DMS79 treated with DMSO at 0.1 percent for 48 hours (cell line): Measurements from ENCODE around the gene GRB10.
"Not testable (repeated sequence)": the region's sequence is repeated elsewhere in the genome, so short reads cannot be mapped to it uniquely, and the experiment has no call there.

Experiments used
- DNase-seq: peaks from one replicate; lab custom pipeline; 2025; lab: John Stamatoyannopoulos, UW

GRB10 gene

DNA sequence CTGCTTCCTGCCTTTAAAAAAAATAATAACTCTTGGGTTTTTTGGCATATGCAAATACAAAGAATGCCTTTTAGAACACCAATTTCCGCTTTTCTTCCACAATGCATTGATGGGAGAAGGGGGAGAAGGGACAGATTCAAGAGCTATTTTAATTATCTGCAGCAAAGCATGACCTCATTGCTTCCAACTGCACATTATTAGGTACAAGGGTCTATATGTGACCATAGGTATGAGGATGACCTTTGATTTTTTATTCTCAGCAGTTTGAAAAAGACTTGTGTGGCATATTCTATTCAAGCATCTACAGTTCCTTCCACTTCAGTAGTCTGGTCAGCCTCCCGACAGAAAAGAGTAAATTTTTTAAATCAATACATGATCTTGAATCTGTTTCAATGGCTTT is 39.7 kb downstream of the GRB10 start:
- DNase-seq, result no peak

DNA sequence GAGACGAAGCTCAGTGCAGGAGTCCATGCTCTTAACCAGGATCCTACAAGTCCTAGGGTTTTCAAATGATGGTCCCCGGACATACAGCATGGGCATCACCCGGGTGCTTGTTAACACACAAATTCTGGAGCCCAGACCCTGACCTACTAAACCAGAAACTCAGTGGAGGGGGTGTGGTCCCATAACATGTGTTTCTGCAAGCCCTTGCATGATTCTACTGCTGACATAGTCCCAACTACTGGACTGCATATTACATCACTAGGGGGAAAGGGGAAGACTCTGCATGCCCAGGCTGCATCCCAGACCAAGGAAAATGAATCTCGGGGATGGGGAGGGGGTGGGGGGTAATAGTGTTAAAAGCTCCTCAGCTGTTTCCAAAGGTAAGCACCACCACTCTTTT is 40.3 kb downstream of the GRB10 start:
- no peak for DNase-seq

DNA sequence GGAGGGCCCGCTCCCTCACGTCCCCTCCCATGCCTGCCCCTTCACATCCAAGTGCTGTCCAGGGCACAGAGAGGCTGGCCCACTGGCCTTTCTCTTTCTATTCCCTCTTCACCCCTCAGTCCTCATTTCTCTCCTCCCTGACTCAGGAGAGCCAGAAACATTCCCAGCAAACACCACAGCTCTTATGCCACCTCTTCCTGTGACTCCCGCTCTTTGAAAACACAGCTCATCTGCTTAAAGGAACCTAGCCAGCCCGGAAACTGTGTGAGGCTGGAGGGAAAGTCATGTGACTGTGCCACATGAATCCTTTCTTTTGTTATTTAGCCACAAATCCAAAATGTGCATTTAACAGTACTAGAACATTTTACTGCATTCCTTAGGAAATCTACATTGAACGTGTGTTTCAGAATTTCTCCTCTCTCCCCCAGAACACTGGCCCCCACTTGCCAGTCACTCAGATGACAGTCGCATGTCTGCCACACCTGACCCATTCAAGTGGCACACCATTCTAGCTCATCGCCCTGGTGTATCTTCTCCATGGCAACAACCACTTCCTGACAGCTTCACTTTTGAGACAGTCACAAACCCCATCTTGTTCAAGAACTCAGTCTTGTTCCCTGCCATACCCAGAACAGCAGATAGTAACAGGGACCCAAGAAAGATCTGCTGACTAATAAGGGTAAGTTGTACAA is 42.8 kb downstream of the GRB10 start:
- DNase-seq, result no peak

DNA sequence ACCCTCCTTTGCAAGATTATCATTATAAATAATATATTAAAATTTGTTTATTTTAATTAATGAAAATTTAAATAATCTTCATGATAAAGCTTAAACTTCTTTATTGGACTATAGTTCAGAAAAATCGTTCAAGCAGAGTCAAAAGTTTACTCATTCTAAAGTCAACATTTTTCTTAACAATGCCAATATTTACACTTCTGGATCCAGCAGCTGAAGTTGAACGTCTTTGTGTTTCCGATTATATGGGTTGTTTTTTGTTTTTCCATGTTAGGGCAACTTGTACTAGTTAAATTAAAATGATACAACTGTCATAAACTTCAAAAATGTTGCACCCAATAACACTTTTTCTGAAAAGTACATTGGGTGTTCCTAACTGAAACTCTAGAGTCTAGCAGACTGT is 43.8 kb downstream of the GRB10 start:
- DNase-seq, result no peak

DNA sequence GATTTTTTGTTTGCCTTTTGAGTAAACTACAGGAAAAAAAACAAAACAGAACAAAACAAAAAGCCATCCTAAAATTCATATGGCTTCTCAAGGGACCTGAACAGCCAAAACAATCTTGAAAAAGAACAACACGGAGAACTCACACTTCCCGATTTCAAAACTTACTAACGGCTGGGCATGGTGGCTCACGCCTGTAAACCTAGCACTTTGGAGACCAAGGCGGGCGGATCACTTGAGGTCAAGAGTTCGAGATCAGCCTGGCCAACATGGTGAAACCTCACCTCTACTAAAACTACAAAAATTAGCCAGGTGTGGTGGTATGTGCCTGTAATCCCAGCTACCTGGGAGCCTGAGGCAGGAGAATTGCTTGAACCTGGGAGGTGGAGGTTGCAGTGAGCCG is 46.9 kb downstream of the GRB10 start:
- not testable (repeated sequence) for DNase-seq

DNA sequence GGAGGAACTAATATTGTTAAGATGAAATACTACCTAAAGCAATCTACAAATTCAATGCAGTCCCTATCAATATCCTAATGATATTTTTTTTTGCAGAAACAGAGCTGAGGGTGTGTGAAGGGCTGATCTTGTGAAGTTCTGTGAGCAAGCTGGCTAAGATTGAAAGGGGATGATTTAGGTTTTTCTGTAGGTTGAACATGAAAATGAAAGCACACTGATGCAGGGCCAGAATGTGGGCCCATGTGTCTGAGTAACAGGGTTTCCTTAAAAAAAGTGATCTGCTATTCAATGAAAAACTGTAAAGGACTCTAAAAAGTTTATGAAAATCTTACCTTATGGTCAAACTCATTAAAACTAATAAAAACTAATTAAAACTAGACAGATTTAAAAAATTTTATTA is 47.4 kb downstream of the GRB10 start:
- DNase-seq, result no peak

DNA sequence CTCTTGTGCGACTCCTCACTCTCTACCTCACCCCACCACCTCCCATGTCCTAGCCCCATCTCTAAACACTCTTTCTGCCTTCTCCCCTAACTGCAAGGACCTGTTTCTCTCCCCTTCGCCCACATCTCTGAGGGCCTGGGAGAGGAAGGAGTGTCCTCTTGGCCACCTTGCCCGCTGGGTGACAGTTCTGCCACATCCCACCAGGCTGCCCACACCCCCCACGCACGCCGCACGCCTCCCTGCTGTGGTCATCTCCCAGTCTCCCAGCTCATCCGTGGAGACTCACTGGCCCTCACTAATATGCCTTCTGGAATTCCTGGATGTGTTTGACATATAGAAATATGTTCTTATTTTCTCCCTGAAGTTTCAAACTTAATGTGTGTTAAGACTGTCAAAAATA is 48.5 kb downstream of the GRB10 start:
- DNase-seq, result no peak

DNA sequence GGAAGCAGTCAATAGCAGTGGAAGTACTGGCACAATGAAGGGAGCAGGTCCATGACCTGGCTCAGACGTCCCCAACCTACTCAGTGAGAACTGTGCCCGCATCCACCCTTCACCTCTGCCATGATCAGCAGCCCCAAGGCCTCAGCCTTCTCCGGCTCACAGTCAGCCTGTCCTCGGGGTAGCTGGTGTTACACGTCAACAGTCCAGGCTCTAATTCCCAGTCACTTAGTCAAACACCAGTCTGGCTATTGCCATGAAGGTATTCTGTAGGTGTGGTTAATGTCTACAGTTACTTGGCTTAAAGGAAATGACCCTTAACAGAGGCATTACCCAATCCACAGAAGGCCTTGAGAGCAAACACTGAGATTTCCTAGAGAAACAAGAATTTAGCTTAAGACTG is 49.1 kb downstream of the GRB10 start:
- no peak for DNase-seq

DNA sequence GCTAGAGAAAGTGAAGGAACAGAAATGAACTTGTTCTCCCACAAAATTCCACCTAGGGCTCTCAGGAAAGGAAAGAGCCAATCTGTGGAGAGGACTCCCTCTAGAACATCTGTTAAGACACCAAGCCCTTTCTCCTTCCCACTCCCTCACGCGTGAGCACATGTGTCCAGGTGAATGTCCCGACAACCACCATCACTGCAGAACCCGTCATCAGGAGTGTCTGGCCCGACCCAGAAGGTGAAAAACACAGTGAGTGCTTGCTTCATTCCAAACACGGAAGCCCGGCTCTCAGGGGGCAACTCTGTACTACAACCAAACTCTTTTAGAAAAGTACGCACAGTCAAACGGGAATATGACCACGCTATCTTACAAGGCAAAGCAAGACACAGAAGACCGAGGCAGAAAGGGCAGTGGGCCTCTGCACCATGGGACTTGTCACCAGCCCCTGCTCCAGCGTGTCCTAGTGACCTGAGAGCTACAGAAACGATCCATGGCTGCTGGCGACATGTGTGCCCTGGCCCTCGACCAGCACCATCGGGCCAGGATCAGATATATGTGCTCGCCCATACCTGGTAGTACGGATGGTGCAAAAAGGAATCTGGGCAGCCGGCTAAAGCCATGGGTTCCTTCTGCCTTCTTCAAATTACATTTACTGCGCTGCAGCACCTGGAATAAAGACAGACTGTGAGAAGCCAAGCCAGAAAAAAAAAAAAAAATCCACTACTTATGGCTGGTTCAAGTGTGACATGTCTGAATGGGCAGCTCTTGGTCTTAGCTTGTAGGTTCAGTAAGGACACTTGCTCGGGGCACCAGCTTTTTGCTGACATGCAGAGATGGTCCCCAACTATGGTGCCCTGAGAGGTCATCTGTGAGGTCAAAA is 50.8 kb downstream of the GRB10 start:
- no peak for DNase-seq

DNA sequence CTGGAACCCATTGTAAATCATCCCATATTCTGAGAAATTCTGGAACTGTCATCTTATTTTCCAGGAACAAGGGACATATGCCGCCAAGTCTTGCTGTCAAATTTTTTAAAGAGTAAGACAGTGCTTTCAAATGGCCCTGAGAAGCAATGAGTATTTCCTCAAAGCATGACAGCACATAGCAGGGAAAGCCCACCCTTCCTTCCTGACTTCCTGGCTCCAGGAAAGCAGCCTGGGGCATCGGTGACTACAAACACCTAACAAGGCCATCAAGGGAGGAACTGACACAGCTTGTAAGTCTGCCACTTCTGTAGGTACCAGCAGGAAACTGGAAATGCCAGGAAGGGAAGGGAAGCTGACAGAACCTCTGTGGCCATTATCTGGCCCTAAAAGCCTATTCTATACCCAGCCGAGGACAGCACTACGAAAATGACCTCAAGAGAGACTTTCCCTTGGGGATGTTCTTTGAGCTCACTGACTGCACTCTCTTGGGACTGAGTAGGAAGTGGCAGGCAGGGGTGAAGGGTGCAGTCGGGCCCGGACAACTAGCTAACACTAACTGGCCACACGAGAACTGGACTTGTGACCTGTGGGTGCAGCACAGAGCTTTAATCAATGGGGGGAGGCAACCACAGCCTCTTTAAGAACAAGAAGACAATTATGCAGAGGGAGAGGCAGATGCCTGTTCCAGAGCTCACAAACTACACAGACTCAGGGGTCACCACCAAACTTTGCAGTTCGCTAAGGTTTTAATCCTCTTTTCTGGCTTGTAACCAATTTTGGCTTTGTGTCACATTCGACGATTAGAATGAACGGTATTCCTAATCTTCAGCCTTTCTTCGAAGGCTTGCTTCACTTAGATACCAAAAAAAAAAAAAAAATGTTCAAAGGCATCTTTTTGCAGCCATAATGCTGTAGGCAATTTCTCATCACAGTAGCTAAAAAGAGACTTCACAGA is 52.0 kb downstream of the GRB10 start:
- DNase-seq, result no peak

DNA sequence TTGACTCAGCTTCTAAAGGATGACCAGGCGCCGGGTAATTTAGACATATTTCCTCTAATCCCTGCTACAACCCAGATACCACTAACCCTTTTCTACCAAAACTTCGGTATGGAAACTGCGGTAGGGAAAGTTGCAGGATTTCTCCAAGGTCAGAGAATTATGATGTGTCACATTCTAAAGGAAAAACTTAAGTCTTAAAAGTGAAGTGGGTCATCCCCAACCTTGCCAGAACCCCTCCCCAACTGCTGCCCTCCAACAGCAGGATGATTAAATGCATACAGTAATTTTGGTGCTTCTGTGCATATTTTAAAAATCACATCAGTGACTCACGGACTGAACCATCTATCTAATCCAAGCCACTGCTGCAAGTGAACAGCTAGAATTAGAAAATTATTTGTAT is 52.7 kb downstream of the GRB10 start:
- no peak for DNase-seq

DNA sequence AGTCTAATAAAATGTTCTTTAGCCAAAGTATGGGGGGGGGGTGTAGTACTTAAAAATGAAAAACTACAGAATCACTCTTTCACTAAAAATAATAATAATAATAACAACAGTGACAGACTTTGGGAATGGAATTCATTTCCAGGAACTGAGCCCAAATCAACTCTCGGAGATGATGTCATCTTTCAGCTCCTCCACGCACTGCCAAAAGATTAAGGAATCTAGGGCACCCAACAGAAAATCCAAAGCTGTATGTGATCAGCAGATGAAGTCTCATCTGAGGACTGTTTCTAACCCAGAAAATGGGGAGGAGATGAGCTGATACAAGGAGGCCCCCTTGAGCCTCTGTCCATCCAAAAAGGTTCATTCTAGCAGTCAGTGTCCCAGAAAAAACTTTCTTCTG is 54.5 kb downstream of the GRB10 start:
- no peak for DNase-seq

DNA sequence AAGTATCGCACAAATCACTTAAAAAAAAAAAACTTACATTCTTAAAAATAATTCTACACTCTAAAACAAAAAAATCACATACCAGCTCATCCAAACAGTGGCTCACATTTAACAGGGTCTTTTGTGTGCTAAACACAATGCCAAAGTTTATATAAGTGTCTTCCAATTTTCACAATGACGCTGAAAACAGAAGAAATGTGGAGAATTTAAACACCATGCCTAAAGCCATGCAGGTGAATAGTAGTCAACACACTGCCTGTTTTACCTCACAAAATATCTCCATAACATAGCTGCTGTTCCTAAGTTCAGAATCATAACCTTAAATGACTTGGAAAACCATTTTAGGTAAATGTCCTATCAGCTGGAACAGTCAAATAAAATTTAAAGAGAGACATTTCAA is 55.0 kb downstream of the GRB10 start:
- DNase-seq, result no peak

DNA sequence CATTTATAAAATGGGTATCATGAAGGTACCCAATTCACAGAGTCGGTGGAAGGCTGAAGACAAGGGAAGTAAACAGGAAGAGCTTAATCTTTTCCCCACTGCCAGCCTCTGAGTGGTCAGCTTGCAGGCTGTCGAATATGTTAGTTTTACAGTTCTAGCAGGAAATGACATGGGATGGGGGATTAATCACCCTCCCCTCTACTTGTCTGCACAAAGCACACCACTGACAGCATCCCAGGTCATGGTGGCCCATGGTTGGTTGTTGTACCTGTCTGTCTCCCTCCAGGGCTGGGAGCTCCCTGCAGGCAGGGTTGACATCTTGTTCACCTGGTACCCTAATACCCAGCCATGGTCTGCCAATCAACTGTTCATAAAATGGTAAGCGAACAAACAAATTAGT is 55.6 kb downstream of the GRB10 start:
- no peak for DNase-seq

DNA sequence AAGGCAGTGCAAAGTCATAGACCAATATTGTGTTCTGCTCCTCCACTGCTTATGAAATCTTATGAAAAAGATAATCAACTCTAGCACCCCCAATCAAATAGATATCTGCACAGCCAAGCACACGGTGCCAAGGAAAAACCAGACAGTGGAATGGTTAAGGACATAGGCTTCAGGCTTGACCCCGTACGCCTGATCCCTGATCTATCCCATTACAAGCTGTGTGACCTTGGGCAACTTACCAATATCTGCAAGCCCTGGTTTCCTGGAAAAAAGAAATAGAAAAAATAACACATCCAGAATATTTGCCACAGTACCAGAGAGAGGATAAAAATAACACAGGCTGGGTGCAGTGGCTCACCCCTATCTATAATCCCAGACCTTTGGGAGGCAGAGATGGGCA is 56.9 kb downstream of the GRB10 start:
- no peak for DNase-seq

DNA sequence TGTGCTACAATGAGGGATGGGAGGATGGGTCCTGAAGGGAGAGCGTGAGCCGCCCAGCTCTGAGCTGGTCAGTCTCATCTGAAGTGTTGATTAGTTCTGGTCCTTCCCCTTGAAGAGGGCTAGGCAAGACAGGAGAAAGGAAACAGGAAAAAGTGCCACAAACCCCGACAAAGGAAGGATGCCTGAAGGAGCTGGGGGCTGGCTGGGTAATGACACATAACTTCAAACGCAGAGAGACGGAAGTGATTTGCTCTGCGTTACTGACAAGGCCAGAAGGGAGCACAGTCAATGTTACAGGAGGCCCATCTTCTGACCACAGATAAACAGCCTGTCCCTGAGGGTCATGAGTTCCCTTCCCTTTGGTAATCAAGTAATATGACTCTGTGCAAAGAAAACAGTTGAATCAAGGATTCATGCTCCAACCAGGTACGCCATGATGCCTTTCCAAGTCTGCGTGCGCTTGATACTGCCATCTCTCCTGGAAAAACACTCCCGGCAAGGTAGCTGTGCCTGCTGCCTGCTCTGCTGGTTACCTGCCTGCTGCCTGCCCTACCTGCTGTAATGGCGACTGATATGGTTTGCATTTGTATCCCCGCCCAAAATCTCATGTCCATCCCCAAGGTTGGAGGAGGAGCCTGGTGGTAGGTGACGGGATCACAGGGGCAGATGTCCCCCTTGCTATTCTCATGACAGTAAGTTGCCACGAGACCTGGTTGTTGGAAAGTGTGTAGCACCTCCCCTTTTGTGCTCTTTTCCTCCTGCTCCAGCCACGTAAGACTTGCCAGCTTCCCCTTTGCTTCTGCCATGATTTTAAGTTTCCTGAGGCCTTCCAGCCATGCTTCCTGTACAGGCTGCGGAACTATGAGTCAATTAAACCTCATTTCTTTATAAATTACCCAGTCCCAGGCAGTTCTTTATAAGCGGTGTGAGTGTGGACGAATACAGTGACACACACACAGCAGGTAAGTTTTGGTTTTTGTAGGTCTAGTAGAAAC is 57.9 kb downstream of the GRB10 start:
- no peak for DNase-seq

DNA sequence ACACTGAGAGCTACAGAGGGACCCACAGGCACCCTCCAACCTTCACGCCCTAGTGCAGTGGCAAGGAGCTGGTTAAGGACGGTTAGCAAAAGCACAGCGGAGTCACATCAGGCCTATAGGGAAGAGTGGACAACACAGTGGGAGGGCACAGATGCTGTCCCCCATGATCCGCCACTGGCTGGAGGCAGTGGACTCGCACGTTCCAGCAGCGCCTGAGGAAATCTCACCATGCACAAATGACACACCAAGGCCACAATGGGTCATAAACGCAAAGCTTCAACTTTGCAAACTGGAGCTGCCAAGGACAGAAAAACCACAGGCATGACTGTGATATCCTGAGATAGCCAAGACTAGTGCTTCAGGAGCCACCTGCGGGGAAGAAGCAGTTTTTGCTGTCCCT is 58.8 kb downstream of the GRB10 start:
- no peak for DNase-seq

DNA sequence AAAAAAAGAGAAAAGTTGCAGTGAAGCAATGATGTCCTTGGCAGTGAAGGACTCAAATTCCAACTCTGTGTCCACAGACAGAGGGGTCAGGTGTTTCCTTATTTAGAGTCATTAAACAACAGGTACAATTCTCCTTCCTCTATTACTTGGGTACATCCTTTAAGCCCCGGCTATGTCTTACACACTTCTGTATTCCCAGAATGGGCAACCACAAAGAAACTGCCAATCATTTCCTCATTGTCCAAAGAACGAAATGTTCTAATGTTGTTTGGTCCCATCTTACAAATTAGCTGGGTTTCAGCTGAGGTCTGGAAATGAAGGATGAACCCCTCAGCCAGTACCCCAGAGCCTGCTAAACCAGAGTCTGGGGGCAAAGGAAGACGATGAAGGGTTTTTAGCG is 59.5 kb downstream of the GRB10 start:
- no peak for DNase-seq

DNA sequence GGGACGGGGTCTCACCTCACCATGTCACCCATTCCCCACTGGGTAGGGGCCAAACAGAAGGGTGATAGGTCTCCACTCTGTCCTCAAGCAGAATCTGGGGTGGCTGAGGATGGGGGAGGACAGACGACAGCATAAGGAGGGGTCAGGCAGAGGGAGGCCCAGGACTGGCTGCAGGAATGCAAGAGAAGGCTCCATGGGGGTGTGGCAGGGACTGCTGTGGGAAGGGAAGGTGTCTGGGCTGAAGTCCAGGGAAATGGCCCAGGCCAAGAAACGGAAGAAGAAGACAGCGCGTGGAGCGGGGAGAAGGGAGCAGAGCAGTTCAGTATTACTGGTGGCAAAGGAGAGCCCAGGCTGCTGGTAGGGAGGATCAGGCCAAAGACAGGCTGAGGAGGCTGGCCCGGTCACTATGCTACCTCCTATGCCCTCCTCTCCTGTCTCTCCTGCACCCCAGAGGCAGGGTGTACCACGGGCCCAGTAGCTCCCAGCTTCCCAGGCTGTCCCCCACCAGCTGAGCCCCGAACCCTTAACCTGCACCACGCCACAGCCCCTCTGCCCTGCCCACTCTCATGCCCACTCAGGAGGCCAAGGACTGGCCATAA is 60.9 kb downstream of the GRB10 start:
- DNase-seq, result no peak

DNA sequence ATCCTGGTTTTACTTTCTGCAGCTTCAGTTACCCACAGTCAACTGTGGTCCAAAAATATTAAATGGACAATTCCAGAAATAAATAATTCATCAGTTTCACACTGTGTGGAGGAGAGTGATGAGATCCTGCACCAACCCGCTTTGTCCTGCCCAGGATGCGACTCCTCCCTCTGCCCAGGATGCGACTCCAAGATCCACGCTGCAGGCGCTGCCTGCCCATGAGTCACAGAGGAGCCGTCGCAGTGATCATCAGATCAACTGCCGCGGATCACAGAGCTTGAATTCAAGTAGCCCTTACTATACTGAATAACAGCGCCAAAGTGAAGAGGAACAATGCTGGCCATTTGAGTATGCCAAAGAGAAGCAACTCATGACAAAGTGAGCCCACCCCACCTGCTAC is 61.5 kb downstream of the GRB10 start:
- DNase-seq, result no peak

DNA sequence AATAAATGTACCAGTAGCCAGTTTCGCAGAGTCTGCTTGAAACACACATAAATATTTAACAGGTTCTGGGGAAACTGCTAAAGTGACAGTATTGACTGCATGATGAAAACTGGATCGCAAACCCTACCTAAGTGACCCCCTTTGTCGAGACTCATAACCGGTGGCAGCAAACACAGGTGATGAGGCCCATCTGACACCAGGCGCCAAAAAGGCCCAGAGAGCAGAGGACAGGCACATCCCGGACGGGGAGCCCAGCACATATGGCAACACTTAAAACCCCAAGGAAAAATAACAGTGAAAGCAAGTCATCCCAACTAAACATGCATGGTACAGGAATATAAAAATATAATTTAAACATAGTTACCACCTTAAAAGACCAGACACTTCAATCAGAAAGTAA is 62.4 kb downstream of the GRB10 start:
- DNase-seq, result no peak
